ENCODE results near the gene TRIM45. TPM values are rescaled to one million over a fixed set of nuclear protein-coding genes. Genes with fewer than 3 reads are reported as not detected.

TRIM45 gene
- total RNA-seq, 1 experiment from 2014 or later = 0.97 TPM

Other genes starting within 250 kb of the TRIM45 start
- gene PTGFRN, start 211.8 kb downstream of the TRIM45 start, total RNA-seq (2014; rRNA removed; shearing (Covaris generic)) = 47.0 and 70.9 TPM in 2 replicates
- gene CD101, start 120.0 kb downstream of the TRIM45 start, total RNA-seq (2014; rRNA removed; shearing (Covaris generic)) = 0.12 and 0.62 TPM in 2 replicates
- gene TTF2, start 61.4 kb downstream of the TRIM45 start, total RNA-seq (2014; rRNA removed; shearing (Covaris generic)) = 2.9 and 5.9 TPM in 2 replicates
- gene VTCN1, start 89.2 kb upstream of the TRIM45 start, total RNA-seq (2014; rRNA removed; shearing (Covaris generic)) = not detected in 2 replicates
- 12.7 and 16.0 TPM in 2 replicates for gene MAN1A2, start 245.7 kb upstream of the TRIM45 start, total RNA-seq (2014; rRNA removed; shearing (Covaris generic))